Activated CD8-positive, alpha-beta T cell treated with anti-CD3 and anti-CD28 coated beads for 36 hours (primary cell): ENCODE results near the gene DPYD. TPM values are rescaled to one million over a fixed set of nuclear protein-coding genes. Genes with fewer than 3 reads are reported as not detected.

ENCODE experiments used
- ATAC-seq: fragments of 200-7000 bp; cut with Tn5 transposase; one replicate; pipeline ENCODE4 v1.10.0; 2021; ENCODE audit warnings: mild to moderate bottlenecking, moderate library complexity
- CTCF ChIA-PET: fragments of 350-600 bp; sonication (Branson Sonifier 250); formaldehyde crosslinking; loops from one replicate; lab custom pipeline; 2021; ENCODE audit warnings: antibody characterized with exemption; lab: Charles Lee
- POLR2A ChIA-PET: fragments of 350-600 bp; sonication (Branson Sonifier 250); formaldehyde crosslinking; loops from one replicate; lab custom pipeline; 2021; ENCODE audit warnings: antibody characterized with exemption; lab: Charles Lee
- DNase-seq: peaks from one replicate; pipeline ENCODE4 v3.0.0-alpha.2; 2020
- H3K27ac Mint-ChIP-seq: one replicate; pipeline ENCODE4 v1.8.0; 2021; ENCODE audit warnings: mild to moderate bottlenecking, mixed read lengths
- H3K27me3 Mint-ChIP-seq: one replicate; pipeline ENCODE4 v1.8.0; 2021; ENCODE audit warnings: mixed read lengths
- H3K36me3 Mint-ChIP-seq: one replicate; pipeline ENCODE4 v1.8.0; 2021; ENCODE audit warnings: low read depth, mixed read lengths
- H3K4me1 Mint-ChIP-seq: one replicate; pipeline ENCODE4 v1.8.0; 2021; ENCODE audit warnings: low read depth, mixed read lengths
- H3K4me3 Mint-ChIP-seq: one replicate; pipeline ENCODE4 v1.8.0; 2021; ENCODE audit warnings: mild to moderate bottlenecking, moderate library complexity, mixed read lengths
- H3K9me3 Mint-ChIP-seq: one replicate; pipeline ENCODE4 v1.8.0; 2021; ENCODE audit warnings: mixed read lengths
- CTCF ChIP-seq: fragments of 200-600 bp; IDR thresholded peaks from one replicate; pipeline ENCODE4 v1.8.0; 2022; ENCODE audit warnings: antibody characterized with exemption, mild to moderate bottlenecking
- intact Hi-C: fragments of 100-400 bp; cut with micrococcal nuclease; formaldehyde crosslinking; loops from one replicate; pipeline ENCODE4 v1.10.0; 2022
- total RNA-seq, 2 experiments: library from RNA; stranded (reverse); gene quantifications; one replicate each; pipeline ENCODE4 v1.2.3, GENCODE V29; 2021

Gene DPYD
- total RNA-seq, 2 experiments from 2014 or later, result 10.7 to 10.8 TPM

- peak overlapping the region; percentile 11 for H3K4me3 Mint-ChIP-seq
- H3K4me1 Mint-ChIP-seq, result peaks cover 31% of the 10 kb centered on the region
- no peaks in the 10 kb centered on the region for H3K36me3 Mint-ChIP-seq
- ChIA-PET POLR2A (no interaction called here), CTCF (no interaction called here)
- DNase-seq (no peak), ATAC-seq (peak; percentile 60)
- intact Hi-C loops, result no loop called here
- TF ChIP-seq CTCF, result no peak
- peak overlapping the region; percentile 36 for H3K27ac Mint-ChIP-seq
- H3K9me3 Mint-ChIP-seq, result no peaks in the 10 kb centered on the region
- no peaks in the 10 kb centered on the region for H3K27me3 Mint-ChIP-seq
Observed at GRCh38 chr1:97942161-97943123, 21.6 kb upstream of the DPYD start.

- ChIA-PET CTCF (no interaction called here), POLR2A (no interaction called here)
- ATAC-seq, result no peak
- Mint-ChIP-seq H3K27ac (no peak overlapping the region), H3K27me3 (no peaks in the 10 kb centered on the region), H3K4me3 (no peak overlapping the region), H3K36me3 (no peaks in the 10 kb centered on the region), H3K9me3 (no peaks in the 10 kb centered on the region), H3K4me1 (peaks cover 28% of the 10 kb centered on the region)
- no peak for DNase-seq
- TF ChIP-seq CTCF, result no peak
- intact Hi-C loops, result no loop called here
Observed at GRCh38 chr1:97938285-97938642, 17.4 kb upstream of the DPYD start.

GRCh38 chr1:97936976-97937375, 16.1 kb upstream of the DPYD start:
- DNase-seq (no peak), ATAC-seq (no peak)
- CTCF ChIA-PET, result no interaction called here
- no peaks in the 10 kb centered on the region for H3K36me3 Mint-ChIP-seq
- no peaks in the 10 kb centered on the region for H3K27me3 Mint-ChIP-seq
- H3K4me3 Mint-ChIP-seq, result no peak overlapping the region
- POLR2A ChIA-PET, result no interaction called here
- peaks cover 17% of the 10 kb centered on the region for H3K4me1 Mint-ChIP-seq
- H3K27ac Mint-ChIP-seq, result no peak overlapping the region
- intact Hi-C loops, result no loop called here
- no peaks in the 10 kb centered on the region for H3K9me3 Mint-ChIP-seq
- TF ChIP-seq CTCF, result no peak

- ChIA-PET POLR2A (interaction anchor here (0.9 kb wide), 1 partner anchor 13 kb away, joined by 4 read pairs; the partner anchor contains the start of gene DPYD), CTCF (no interaction called here)
- ATAC-seq (no peak), DNase-seq (no peak)
- H3K4me3 Mint-ChIP-seq, result no peak overlapping the region
- no peaks in the 10 kb centered on the region for H3K9me3 Mint-ChIP-seq
- no peaks in the 10 kb centered on the region for H3K27me3 Mint-ChIP-seq
- H3K36me3 Mint-ChIP-seq, result no peaks in the 10 kb centered on the region
- no peak overlapping the region for H3K27ac Mint-ChIP-seq
- no peak for TF ChIP-seq CTCF
- H3K4me1 Mint-ChIP-seq, result peaks cover 10% of the 10 kb centered on the region
- intact Hi-C loops, result no loop called here
Observed at GRCh38 chr1:97934491-97934890, 13.7 kb upstream of the DPYD start.
